Measurements from ENCODE around the gene ZNF680. TPM values are rescaled to one million over a fixed set of nuclear protein-coding genes. Genes with fewer than 3 reads are reported as not detected.

ZNF680 gene
- total and polyA plus RNA-seq, 2 of the 4 experiments (the other 2 are of a cell fraction): 1.5 to 3.9 TPM

- H2BK20ac ChIP-seq (ENCODE audit: low read depth, low read length): no peak overlapping the region
- no peak overlapping the region for H2AK9ac ChIP-seq (replicated peaks; ENCODE audit: low read depth, low read length, poor library complexity)
- H3K4me2 ChIP-seq (ENCODE audit: low read depth, low read length): no peak overlapping the region
- POLR2A ChIA-PET (ENCODE audit: unreplicated experiment): no interaction called here
- H2AFZ ChIP-seq (replicated peaks; ENCODE audit: low read length, poor library complexity): no peak overlapping the region
- CTCF ChIA-PET: no interaction called here
- H3K14ac ChIP-seq (replicated peaks; ENCODE audit: low read depth, low read length): no peak overlapping the region
- no peak overlapping the region for H2BK15ac ChIP-seq (ENCODE audit: low read depth, low read length)
- no peak overlapping the region for H3K23ac ChIP-seq (ENCODE audit: low read depth, low read length)
- H3K79me1 ChIP-seq (ENCODE audit: low read depth in 1 of 2, low read length in 2 of 2): no peaks in the 10 kb centered on the region
- 0 out of 2 replicates have a peak, but pooled peaks cover 3% of the 10 kb centered on the region for H3K9me3 ChIP-seq (ENCODE audit: control insufficient read depth, insufficient read depth, low read length)
- ATAC-seq (ENCODE audit: low read depth) (no peak), DNase-seq (no peak)
- no peak overlapping the region for H3K9ac ChIP-seq (ENCODE audit: low read depth, low read length)
- H3K27ac ChIP-seq (ENCODE audit: insufficient read depth, low read length): no peak overlapping the region
- H4K20me1 ChIP-seq (ENCODE audit: insufficient read depth, low read length): no peaks in the 10 kb centered on the region
- no peak overlapping the region for H3K56ac ChIP-seq (ENCODE audit: extremely low read depth, insufficient read depth, low read length)
- no peaks in the 10 kb centered on the region for H3K4me1 ChIP-seq (ENCODE audit: control insufficient read depth, insufficient read depth, low read length)
- 80% methylated on average over 3 of the region's 5 CpGs; no CpG with 5 or more reads in 1 of the 2 experiments for WGBS, 2 experiments (ENCODE audit: extremely low coverage in 2 of 2, insufficient read length in 1 of 2)
- in situ Hi-C loops (cut with MboI; ENCODE audit: low sequenced_read_pairs): no loop called here
- no peak overlapping the region for H2BK5ac ChIP-seq (ENCODE audit: low read depth, low read length, poor library complexity, severe bottlenecking)
- H3K18ac ChIP-seq (ENCODE audit: low read depth, low read length): no peak overlapping the region
- no peaks in the 10 kb centered on the region for H3K27me3 ChIP-seq (ENCODE audit: control insufficient read depth, insufficient read depth, low read length)
- dilution Hi-C loops (cut with HindIII; ENCODE audit: low sequenced_read_pairs, unreplicated experiment): no loop called here
- H3K9me1 ChIP-seq (ENCODE audit: insufficient read depth, low read length): no peaks in the 10 kb centered on the region
- no peak overlapping the region for H4K91ac ChIP-seq (ENCODE audit: insufficient read depth, low read depth, low read length)
- no peak overlapping the region for H2AK5ac ChIP-seq (ENCODE audit: low read depth, low read length)
- no peak overlapping the region for H2BK120ac ChIP-seq (ENCODE audit: low read depth, low read length)
- TF ChIP-seq MXI1 (IDR thresholded peaks at IDR 0.05; ENCODE audit: borderline replicate concordance, low read depth, low read length) (no peak), RCOR1 (IDR thresholded peaks at IDR 0.05; ENCODE audit: insufficient replicate concordance, low read length) (no peak), FOS (IDR thresholded peaks at IDR 0.05; ENCODE audit: low read depth, low read length) (no peak), CHD1 (IDR thresholded peaks at IDR 0.05; ENCODE audit: low read depth, low read length) (no peak), POLR2A (IDR thresholded peaks at IDR 0.05; ENCODE audit: low read depth, low read length) (no peak), SMC3 (IDR thresholded peaks at IDR 0.05; ENCODE audit: low read depth, low read length) (no peak), MAZ (IDR thresholded peaks at IDR 0.05; ENCODE audit: borderline replicate concordance, low read depth, low read length) (no peak), RFX5 (IDR thresholded peaks at IDR 0.05; ENCODE audit: low read depth, low read length) (no peak), RAD21 (IDR thresholded peaks at IDR 0.05; ENCODE audit: low read length) (no peak), CEBPB (IDR thresholded peaks at IDR 0.05; ENCODE audit: low read depth, low read length) (no peak), NFE2L2 (IDR thresholded peaks at IDR 0.05; ENCODE audit: low read depth, low read length) (no peak), MAFK (IDR thresholded peaks at IDR 0.05; ENCODE audit: low read depth, low read length) (no peak), CTCF (conservative IDR thresholded peaks at IDR 0.05; ENCODE audit: low read depth, low read length) (no peak), BHLHE40 (IDR thresholded peaks at IDR 0.05; ENCODE audit: low read depth, low read length) (no peak)
- TF ChIP-seq, protein P1, sequence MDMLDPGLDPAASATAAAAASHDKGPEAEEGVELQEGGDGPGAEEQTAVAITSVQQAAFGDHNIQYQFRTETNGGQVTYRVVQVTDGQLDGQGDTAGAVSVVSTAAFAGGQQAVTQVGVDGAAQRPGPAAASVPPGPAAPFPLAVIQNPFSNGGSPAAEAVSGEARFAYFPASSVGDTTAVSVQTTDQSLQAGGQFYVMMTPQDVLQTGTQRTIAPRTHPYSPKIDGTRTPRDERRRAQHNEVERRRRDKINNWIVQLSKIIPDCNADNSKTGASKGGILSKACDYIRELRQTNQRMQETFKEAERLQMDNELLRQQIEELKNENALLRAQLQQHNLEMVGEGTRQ (IDR thresholded peaks at IDR 0.05; ENCODE audit: low read depth, low read length): no peak
- TF ChIP-seq, protein P2, sequence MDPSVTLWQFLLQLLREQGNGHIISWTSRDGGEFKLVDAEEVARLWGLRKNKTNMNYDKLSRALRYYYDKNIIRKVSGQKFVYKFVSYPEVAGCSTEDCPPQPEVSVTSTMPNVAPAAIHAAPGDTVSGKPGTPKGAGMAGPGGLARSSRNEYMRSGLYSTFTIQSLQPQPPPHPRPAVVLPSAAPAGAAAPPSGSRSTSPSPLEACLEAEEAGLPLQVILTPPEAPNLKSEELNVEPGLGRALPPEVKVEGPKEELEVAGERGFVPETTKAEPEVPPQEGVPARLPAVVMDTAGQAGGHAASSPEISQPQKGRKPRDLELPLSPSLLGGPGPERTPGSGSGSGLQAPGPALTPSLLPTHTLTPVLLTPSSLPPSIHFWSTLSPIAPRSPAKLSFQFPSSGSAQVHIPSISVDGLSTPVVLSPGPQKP (IDR thresholded peaks at IDR 0.05; ENCODE audit: borderline replicate concordance, low read depth, low read length): no peak
- H3K36me3 ChIP-seq (ENCODE audit: control insufficient read depth, insufficient read depth, low read length): no peaks in the 10 kb centered on the region
- intact Hi-C loops (cut with micrococcal nuclease): no loop called here
- no peak overlapping the region for H4K8ac ChIP-seq (ENCODE audit: low read depth in 2 of 2, low read length in 2 of 2)
- H3K4me3 ChIP-seq (ENCODE audit: insufficient read depth, low read depth, low read length): no peak overlapping the region
- H4K5ac ChIP-seq (ENCODE audit: low read depth, low read length): no peak overlapping the region
- BruUV-seq (replicated peaks): no TSS peak
- no peak overlapping the region for H3K4ac ChIP-seq (ENCODE audit: low read depth, low read length)
Measured at GRCh38 chr7:64590971-64591370, 28.1 kb upstream of the ZNF680 start.
